Gastrocnemius medialis (tissue), 4 donors: ENCODE data around the gene PRPH. TPM values are rescaled to one million over a fixed set of nuclear protein-coding genes. Genes with fewer than 3 reads are reported as not detected.

Source experiments
- ATAC-seq, 2 donors: fragments of 150-250 bp; one replicate each; pipeline ENCODE4 v1.9.1; 2016
- DNase-seq, 2 donors: peaks; one replicate each; pipeline ENCODE4 v3.0.0-alpha.2; 2019
- H3K27ac ChIP-seq, 4 donors: fragments of 200-600 bp; sonication (generic); 1 replicate in 1 of 4; 2 replicates in 3 of 4; pipeline ENCODE4 v1.5.1; 2016 to 2018; ENCODE audit warnings: mild to moderate bottlenecking in 2 of 4, moderate library complexity in 1 of 4
- H3K27me3 ChIP-seq, 3 donors: fragments of 200-600 bp; sonication (generic) in 2 of 3; 1 replicate in 1 of 3; 2 replicates in 2 of 3; pipeline versions ENCODE4 v1.5.1 to v1.6.0; 2016 to 2019; ENCODE audit warnings: mild to moderate bottlenecking in 1 of 3, moderate library complexity in 1 of 3
- H3K36me3 ChIP-seq, 2 donors: fragments of 200-600 bp; sonication (generic) in 1 of 2; one replicate each; pipeline ENCODE4 v1.5.1; 2017 to 2018
- H3K4me1 ChIP-seq, 2 donors: fragments of 200-600 bp; sonication (generic) in 1 of 2; one replicate each; pipeline ENCODE4 v1.5.1; 2016 to 2017; ENCODE audit warnings: mild to moderate bottlenecking in 2 of 2
- H3K4me3 ChIP-seq, 4 donors: fragments of 200-600 bp; sonication (generic) in 3 of 4; 1 replicate in 1 of 4; 2 replicates in 3 of 4; pipeline ENCODE4 v1.5.1; 2016 to 2019; ENCODE audit warnings: mild to moderate bottlenecking in 2 of 4
- H3K9me3 ChIP-seq, 3 donors: fragments of 200-600 bp; sonication (generic) in 2 of 3; 1 replicate in 1 of 3; 2 replicates in 2 of 3; pipeline ENCODE4 v1.5.1; 2016 to 2019
- CTCF ChIP-seq, 5 experiments: fragments of 450-650 bp in 3 of 5; fragments of 200-600 bp in 2 of 5; sonication (generic) in 2 of 5; IDR thresholded peaks in 4 of 5; conservative IDR thresholded peaks in 1 of 5; 1 replicate in 4 of 5; 2 replicates in 1 of 5; pipeline ENCODE4 v1.5.1; 2016 to 2019; ENCODE audit warnings: antibody characterized with exemption in 5 of 5, mild to moderate bottlenecking in 3 of 5, moderate library complexity in 3 of 5
- POLR2A ChIP-seq, 2 donors: fragments of 450-650 bp; IDR thresholded peaks; one replicate each; pipeline ENCODE4 v1.6.1; 2017; ENCODE audit warnings: antibody characterized with exemption in 2 of 2, mild to moderate bottlenecking in 2 of 2, moderate library complexity in 2 of 2
- in situ Hi-C, 4 donors: fragments of 200-750 bp; cut with MboI; loops; one replicate each; pipeline versions ENCODE4 v1.15.0 to v1.8.0; 2017; ENCODE audit warnings: low sequenced_read_pairs in 4 of 4
- intact Hi-C: fragments of 100-400 bp; cut with DNase I; formaldehyde crosslinking; loops from one replicate; pipeline ENCODE4 v1.15.1; 2023; ENCODE audit warnings: low total_unique reads
- total RNA-seq, 4 donors: library from RNA; depleted of rRNA; stranded (reverse); fragments of >200 nt; gene quantifications; one replicate each; pipeline versions ENCODE4 v1.1.0 to v1.2.3, GENCODE V29; 2016

PRPH gene
- total RNA-seq, 4 donors from 2014 or later = not detected

DNA sequence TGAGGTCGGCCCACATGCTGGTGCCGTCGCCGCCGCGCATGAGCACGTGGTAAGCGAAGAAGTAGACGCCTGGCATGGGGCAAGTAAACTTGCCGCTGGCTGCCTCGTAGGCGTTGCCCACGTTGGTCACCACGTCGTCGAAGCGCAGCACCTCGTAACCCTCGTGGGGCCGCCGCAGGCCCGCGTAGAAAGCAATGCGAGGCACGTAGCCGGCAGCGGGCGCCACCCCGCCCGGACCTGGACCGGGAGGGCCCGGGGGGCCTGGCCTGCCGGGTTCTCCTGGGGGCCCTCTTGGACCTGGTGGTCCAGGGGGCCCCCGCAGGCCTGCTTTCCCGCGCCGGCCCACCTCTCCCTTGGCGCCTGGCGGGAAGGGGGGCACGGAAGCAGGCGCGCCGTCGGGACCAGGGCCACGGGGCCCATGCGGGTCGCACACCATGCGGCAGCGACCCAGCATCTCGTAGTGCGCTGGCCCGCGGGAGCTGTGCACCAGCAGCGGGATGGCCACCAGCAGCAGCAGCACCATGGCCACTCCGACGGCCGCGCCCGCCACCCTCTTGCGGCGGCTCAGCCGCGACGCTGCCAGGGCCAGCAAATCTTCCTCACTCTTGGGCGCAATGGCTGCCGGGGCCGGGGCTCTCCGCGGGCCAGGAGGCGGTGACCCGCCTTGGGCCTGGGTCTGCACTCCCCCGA is 41.2 kb downstream of the PRPH start:
- intact Hi-C loops (no loop called here), in situ Hi-C loops (loop anchor here in 1 of 4 donors (5.0 kb wide), 1 partner anchor 49 kb away; no protein-coding TSS in a partner anchor)
- TF ChIP-seq CTCF (IDR thresholded peaks at IDR 0.05 in 4 of 5, conservative IDR thresholded peaks at IDR 0.05 in 1 of 5) = no peak
- no peak for TF ChIP-seq POLR2A (IDR thresholded peaks at IDR 0.05)
- Histone ChIP-seq H3K4me1 (no peaks in the 10 kb centered on the region), H3K27me3 (peaks cover 54 to 63% (median 58%) of the 10 kb centered on the region in 3 donors), H3K9me3 (no peaks in the 10 kb centered on the region), H3K4me3 (peak overlapping the region in 1 of 4 donors; percentile 62), H3K36me3 (no peaks in the 10 kb centered on the region), H3K27ac (no peak overlapping the region)
- DNase-seq = no peak
- no peak for ATAC-seq

GRCh38 chr12:49336645-49337584 is 42.0 kb downstream of the PRPH start, which contains the start of gene C1QL4:
TSS of gene C1QL4 (minus strand) at chr12:49337188. CDS start at chr12:49336477, 711 bp downstream.
- Histone ChIP-seq H3K27me3 (peaks cover 53 to 71% (median 58%) of the 10 kb centered on the region in 3 donors), H3K4me1 (peaks cover 0 to under 1% of the 10 kb centered on the region in 2 donors), H3K4me3 (peak within 1 kb of the TSS; percentile 35 to 62 (median 48)), H3K36me3 (no peaks in the 10 kb centered on the region), H3K9me3 (no peaks in the 10 kb centered on the region), H3K27ac (no peak within 1 kb of the TSS)
- TF ChIP-seq POLR2A (IDR thresholded peaks at IDR 0.05) (no peak), CTCF (IDR thresholded peaks at IDR 0.05 in 4 of 5, conservative IDR thresholded peaks at IDR 0.05 in 1 of 5) (peak; percentile 42 to 99 (median 76))
- in situ Hi-C loops = loop anchor here in 1 of 4 donors (5.0 kb wide), 1 partner anchor 50 kb away; no protein-coding TSS in a partner anchor
- DNase-seq (peak; percentile 34 to 55), ATAC-seq (peak; percentile 82 to 85)
- intact Hi-C loops = loop anchor here (1.0 kb wide), 1 partner anchor 49 kb away; no protein-coding TSS in a partner anchor

DNA sequence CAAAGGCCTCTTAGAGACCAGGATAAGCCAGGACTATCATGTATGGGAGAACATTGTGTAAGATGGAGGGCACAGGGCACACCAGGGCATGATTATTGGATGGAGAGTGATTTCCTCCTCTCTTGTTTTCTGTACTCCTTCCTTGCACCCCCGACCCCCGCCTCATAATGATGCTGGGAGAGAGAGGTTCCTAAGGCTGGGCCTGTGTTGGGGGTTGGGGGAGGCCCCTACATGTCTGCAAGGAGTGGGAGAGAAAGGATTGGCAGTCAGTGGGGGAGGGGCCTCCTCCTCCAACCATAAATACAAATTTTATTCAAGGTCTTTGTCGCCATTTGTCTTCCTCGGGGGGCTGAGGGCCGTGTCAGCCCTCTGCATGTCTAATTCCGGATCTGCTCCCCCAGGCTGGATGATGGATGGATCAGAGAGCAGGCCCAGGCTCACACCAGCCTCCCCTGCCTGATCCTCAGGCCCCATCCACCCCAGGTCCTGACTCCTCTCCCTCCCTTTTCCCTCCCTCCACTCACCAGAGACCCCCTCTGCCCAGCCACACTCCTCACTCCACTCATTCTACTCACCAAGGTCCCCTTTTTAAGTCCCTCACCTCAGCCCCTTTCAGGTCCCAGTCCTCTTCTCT is 44.0 kb downstream of the PRPH start:
- peaks cover 55 to 76% (median 61%) of the 10 kb centered on the region in 3 donors for H3K27me3 ChIP-seq
- no peaks in the 10 kb centered on the region for H3K36me3 ChIP-seq
- H3K4me3 ChIP-seq = no peak overlapping the region
- no peak for DNase-seq
- intact Hi-C loops (no loop called here), in situ Hi-C loops (loop anchor here in 1 of 4 donors (5.0 kb wide), 1 partner anchor 52 kb away; no protein-coding TSS in a partner anchor)
- ATAC-seq = no peak
- H3K27ac ChIP-seq = no peak overlapping the region
- peaks cover 9 to 16% of the 10 kb centered on the region in 2 donors for H3K4me1 ChIP-seq
- no peaks in the 10 kb centered on the region for H3K9me3 ChIP-seq
- TF ChIP-seq CTCF (IDR thresholded peaks at IDR 0.05 in 4 of 5, conservative IDR thresholded peaks at IDR 0.05 in 1 of 5) (no peak), POLR2A (IDR thresholded peaks at IDR 0.05) (no peak)

- Histone ChIP-seq H3K4me1 (peaks cover 9 to 16% of the 10 kb centered on the region in 2 donors), H3K27me3 (peaks cover 55 to 76% (median 61%) of the 10 kb centered on the region in 3 donors), H3K36me3 (no peaks in the 10 kb centered on the region), H3K9me3 (no peaks in the 10 kb centered on the region), H3K4me3 (no peak overlapping the region), H3K27ac (no peak overlapping the region)
- intact Hi-C loops = no loop called here
- in situ Hi-C loops = loop anchor here in 1 of 4 donors (5.0 kb wide), 1 partner anchor 52 kb away; no protein-coding TSS in a partner anchor
- no peak for DNase-seq
- TF ChIP-seq CTCF (IDR thresholded peaks at IDR 0.05 in 4 of 5, conservative IDR thresholded peaks at IDR 0.05 in 1 of 5) (no peak), POLR2A (IDR thresholded peaks at IDR 0.05) (no peak)
- ATAC-seq = no peak
Measured at GRCh38 chr12:49339464-49339861, 44.5 kb downstream of the PRPH start.
